Bronchial epithelial cell (primary cell): ENCODE results near the gene FAM184A. TPM values are rescaled to one million over a fixed set of nuclear protein-coding genes. Genes with fewer than 3 reads are reported as not detected.

ENCODE experiments used
- DNase-seq: peaks from one replicate; pipeline ENCODE4 v3.0.0-alpha.2; 2010; ENCODE audit warnings: low read depth
- FAIRE-seq: peaks from 2 replicates; lab custom pipeline; 2011; peaks lifted over from hg19 to GRCh38; lab: Jason Lieb, UNC
- H3K27me3 ChIP-seq: 2 replicates; pipeline ENCODE4 v1.5.1; 2011; ENCODE audit warnings: low read length; ENCODE audit not compliant: control insufficient read depth, insufficient read depth
- H3K36me3 ChIP-seq: 2 replicates; pipeline ENCODE4 v1.5.1; 2011; ENCODE audit warnings: low read length; ENCODE audit not compliant: control insufficient read depth, insufficient read depth
- H3K4me3 ChIP-seq: 2 replicates; pipeline ENCODE4 v1.5.1; 2011; ENCODE audit warnings: mild to moderate bottlenecking, low read depth, low read length, control low read depth
- CTCF ChIP-seq: IDR thresholded peaks from 2 replicates; pipeline ENCODE4 v1.5.1; 2011; ENCODE audit warnings: mild to moderate bottlenecking, moderate library complexity, low read length, control low read depth, inconsistent platforms; ENCODE audit not compliant: insufficient read depth, severe bottlenecking
- total RNA-seq: library from RNA; depleted of rRNA; stranded (reverse); fragments of >200 nt; gene quantifications from 2 replicates; pipeline ENCODE4 v1.2.1, GENCODE V29; 2014

The FAM184A gene
- total RNA-seq, 1 donor from 2014 or later, result under 0.01 TPM

- Histone ChIP-seq H3K36me3 (no peaks in the 10 kb centered on the region), H3K4me3 (no peak overlapping the region), H3K27me3 (no peaks in the 10 kb centered on the region)
- DNase-seq (no peak), FAIRE-seq (no peak)
- TF ChIP-seq CTCF, result no peak
Measured at GRCh38 chr6:119084784-119085183, 6.3 kb upstream of the FAM184A start.

DNA sequence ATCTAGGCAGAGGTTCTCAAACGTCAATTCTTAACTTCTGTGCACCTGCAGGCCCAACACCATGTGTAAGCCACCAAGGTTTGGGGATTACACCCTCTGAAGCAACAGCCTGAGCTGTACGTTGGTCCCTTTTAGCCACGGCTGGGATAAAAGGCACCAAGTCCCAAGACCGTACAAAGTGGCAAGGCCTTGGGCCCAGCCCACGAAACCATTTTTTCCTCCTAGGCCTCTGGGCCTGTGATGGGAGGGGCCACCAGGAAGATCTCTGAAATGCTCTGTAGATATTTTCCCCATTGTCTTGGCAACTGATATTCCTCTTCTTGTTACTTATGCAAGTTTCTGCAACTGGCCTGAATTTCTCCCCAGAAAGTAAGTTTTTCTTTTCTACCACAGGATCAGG, 4.5 kb upstream of the FAM184A start:
- Histone ChIP-seq H3K36me3 (no peaks in the 10 kb centered on the region), H3K4me3 (no peak overlapping the region), H3K27me3 (peaks cover under 1% of the 10 kb centered on the region)
- DNase-seq (no peak), FAIRE-seq (no peak)
- TF ChIP-seq CTCF, result no peak

GRCh38 chr6:119079283-119079809, 882 bp upstream of the FAM184A start:
- peak; percentile 49 for DNase-seq
- Histone ChIP-seq H3K36me3 (no peaks in the 10 kb centered on the region), H3K4me3 (peak overlapping the region; percentile 43), H3K27me3 (peaks cover 5% of the 10 kb centered on the region)
- FAIRE-seq, result no peak
- TF ChIP-seq CTCF, result no peak

DNA sequence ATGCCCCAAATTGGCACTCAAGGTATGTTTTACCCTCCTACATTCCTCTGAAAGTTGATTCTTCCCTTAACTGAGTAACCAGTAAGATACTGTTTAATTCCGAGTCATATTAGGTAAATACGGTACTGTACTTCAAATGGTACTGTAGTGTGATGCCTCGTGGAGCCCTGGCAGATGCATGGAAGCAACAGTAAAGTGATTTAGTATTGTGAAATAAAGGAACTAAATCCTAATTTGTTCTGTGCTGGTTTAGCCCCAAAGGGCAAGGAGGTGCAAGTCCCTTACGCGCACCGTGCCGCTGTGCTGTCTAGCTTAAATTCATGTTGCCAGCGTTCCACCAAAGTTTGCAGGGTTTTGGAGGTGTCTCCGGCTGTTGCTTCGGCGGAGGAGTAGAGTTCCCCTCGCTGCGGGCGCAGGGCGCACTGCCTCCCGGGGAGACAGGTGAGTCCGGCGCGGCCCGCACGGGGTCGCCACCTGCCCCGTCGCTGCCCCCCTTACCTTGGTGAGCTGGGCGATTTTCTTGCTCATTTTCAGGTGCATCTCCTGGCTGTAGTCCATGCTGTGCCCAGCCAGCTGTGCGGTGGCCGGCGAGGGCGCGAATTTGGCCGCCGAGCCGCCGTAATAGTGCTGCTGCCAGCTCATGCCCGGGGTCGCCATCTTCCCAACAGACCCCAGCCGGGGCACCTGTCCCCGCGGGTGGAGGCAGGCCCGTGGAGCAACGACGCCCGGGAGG, 655 bp downstream of the FAM184A start:
- H3K36me3 ChIP-seq, result no peaks in the 10 kb centered on the region
- H3K27me3 ChIP-seq, result peaks cover 5% of the 10 kb centered on the region
- FAIRE-seq (no peak), DNase-seq (peak; percentile 58)
- peak overlapping the region; percentile 43 for H3K4me3 ChIP-seq
- TF ChIP-seq CTCF, result no peak

DNA sequence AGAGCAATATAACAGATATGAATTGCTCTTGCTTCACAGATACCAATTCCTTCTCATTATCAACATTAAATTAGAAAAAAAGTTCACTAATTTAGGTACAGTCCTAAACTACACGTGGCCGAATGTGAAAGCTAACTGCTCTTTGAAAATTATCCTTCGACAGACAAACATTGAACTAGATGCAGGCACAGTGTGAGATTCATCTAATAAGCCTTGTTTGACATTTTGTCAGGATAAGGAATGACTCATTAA, 1.1 kb downstream of the FAM184A start:
- no peak for TF ChIP-seq CTCF
- Histone ChIP-seq H3K27me3 (peaks cover 5% of the 10 kb centered on the region), H3K36me3 (no peaks in the 10 kb centered on the region), H3K4me3 (no peak overlapping the region)
- DNase-seq (no peak), FAIRE-seq (no peak)
